AG04449 (cell line): Measurements from ENCODE around the gene PTPRG.

ENCODE experiments used
- CTCF ChIA-PET: fragments of 350-600 bp; formaldehyde crosslinking; extraction: SDS; loops from one replicate; lab custom pipeline; 2021; ENCODE audit warnings: antibody characterized with exemption; lab: Yijun Ruan, JAX
- POLR2A ChIA-PET: fragments of 400-600, 350-600 bp; formaldehyde crosslinking; extraction: SDS; loops from one replicate; lab custom pipeline; 2020; ENCODE audit warnings: antibody characterized with exemption, inconsistent platforms; lab: Yijun Ruan, JAX
- DNase-seq: peaks from one replicate; pipeline ENCODE4 v3.0.0-alpha.2; 2010; ENCODE audit warnings: low read depth, low spot score
- H3K4me3 ChIP-seq: 2 replicates; pipeline ENCODE4 v1.5.1; 2011; ENCODE audit warnings: low read depth, mild to moderate bottlenecking, control low read depth, low read length
- TF ChIP-seq, protein P1 (sequence below): IDR thresholded peaks from one replicate; pipeline ENCODE4 v1.5.1; 2011; ENCODE audit warnings: mild to moderate bottlenecking, moderate library complexity, low read length, control low read depth, inconsistent platforms; ENCODE audit not compliant: insufficient read depth; ENCODE audit errors: missing control alignments

Gene PTPRG

DNA sequence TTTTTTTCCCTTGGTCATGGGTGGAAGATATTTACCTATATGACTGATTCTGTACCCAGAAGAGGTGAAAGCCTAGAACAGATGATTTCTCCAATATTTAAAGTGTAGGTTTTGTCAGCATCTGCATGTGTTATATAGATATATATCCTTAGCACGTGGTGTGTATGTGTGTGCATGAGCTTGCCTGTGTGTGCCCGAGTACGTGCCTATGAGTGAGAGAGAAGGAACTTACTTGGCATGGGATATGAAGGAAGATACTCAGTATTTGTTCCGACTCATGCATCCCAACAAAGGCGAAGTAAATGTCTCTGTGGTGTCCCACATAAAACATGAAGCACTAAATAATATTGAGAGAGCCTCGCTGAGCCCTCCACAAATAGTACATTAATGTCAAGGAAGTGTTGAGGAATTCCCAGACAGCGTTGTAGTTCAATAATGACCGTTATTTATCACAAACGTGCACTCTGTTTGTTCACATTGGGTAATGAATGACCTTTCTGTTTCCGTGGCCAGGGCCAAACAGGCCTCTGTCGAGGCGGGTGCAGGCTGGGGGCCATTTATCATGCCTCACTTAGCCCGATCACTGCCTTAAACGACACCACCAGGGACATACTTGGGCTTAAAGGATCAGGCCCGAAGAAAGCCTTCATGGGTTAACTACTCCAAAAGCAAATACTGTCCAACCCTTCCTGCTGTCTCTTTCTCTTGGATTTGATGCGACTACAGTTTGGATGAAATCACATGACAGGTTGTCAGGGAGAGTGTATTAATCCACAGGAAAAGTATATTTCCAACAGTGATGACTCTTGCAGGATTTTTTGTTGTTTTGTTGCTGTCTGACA is 267.7 kb downstream of the PTPRG start:
- POLR2A ChIA-PET: no interaction called here
- H3K4me3 ChIP-seq: no peak overlapping the region
- TF ChIP-seq, protein P1, sequence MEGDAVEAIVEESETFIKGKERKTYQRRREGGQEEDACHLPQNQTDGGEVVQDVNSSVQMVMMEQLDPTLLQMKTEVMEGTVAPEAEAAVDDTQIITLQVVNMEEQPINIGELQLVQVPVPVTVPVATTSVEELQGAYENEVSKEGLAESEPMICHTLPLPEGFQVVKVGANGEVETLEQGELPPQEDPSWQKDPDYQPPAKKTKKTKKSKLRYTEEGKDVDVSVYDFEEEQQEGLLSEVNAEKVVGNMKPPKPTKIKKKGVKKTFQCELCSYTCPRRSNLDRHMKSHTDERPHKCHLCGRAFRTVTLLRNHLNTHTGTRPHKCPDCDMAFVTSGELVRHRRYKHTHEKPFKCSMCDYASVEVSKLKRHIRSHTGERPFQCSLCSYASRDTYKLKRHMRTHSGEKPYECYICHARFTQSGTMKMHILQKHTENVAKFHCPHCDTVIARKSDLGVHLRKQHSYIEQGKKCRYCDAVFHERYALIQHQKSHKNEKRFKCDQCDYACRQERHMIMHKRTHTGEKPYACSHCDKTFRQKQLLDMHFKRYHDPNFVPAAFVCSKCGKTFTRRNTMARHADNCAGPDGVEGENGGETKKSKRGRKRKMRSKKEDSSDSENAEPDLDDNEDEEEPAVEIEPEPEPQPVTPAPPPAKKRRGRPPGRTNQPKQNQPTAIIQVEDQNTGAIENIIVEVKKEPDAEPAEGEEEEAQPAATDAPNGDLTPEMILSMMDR: no peak
- no peak for DNase-seq
- CTCF ChIA-PET: no interaction called here

DNA sequence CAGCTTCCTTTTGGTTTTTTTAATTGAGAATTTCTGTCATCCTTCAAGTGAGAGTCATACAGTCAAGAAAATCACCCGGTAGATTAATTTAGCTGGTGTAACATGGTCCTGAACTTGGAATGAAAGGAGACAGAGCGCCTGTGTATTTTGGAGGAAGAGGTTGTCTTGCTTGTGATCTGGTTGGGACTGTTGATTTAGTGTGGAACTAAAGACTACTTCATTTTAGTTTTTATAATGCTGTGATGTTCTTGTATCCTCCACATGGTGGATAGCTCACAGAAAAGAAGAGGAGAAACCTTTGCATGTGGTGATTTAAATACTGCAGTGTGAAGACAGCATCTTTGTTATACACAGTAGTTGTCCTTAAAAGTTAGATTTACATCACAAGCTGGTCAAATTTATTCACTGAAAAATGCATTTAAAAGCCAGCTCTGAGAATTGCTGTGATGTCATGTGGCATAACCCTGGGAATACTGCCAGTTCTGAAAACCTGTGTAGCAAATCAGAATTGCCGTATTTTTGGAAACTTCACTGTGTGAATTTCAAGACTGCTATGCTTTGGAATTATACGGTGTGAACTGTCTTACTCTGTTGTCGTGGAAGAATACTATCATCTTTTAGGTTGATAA is 268.5 kb downstream of the PTPRG start:
- CTCF ChIA-PET: no interaction called here
- no peak for DNase-seq
- POLR2A ChIA-PET: no interaction called here
- TF ChIP-seq, protein P1: no peak
- no peak overlapping the region for H3K4me3 ChIP-seq

DNA sequence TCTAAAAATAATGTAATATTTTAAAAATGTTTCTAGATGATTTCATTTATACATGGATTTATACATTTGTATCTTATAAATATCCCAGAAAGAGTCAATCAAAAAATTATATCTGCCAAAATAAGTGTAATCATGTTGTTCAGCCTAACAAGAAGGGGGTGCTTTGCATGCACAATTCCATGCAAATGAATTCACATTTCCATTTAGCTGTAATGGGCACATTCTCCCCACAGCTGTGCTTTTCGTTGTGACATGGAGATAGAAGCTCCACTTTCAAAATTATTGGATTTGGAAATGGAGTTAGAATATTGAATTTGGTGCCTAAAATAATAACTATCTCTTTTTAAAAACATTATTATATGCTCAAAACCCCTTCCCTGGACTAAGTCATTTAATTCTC is 270.6 kb downstream of the PTPRG start:
- DNase-seq: no peak
- TF ChIP-seq, protein P1: no peak
- H3K4me3 ChIP-seq: no peak overlapping the region
- POLR2A ChIA-PET: interaction anchor here (0.6 kb wide), 1 partner anchor 66 kb away, joined by 3 read pairs; no protein-coding TSS in a partner anchor
- CTCF ChIA-PET: interaction anchor here (1.3 kb wide), 2 partner anchors 8 to 14 kb away, joined by 3 read pairs; no protein-coding TSS in a partner anchor

DNA sequence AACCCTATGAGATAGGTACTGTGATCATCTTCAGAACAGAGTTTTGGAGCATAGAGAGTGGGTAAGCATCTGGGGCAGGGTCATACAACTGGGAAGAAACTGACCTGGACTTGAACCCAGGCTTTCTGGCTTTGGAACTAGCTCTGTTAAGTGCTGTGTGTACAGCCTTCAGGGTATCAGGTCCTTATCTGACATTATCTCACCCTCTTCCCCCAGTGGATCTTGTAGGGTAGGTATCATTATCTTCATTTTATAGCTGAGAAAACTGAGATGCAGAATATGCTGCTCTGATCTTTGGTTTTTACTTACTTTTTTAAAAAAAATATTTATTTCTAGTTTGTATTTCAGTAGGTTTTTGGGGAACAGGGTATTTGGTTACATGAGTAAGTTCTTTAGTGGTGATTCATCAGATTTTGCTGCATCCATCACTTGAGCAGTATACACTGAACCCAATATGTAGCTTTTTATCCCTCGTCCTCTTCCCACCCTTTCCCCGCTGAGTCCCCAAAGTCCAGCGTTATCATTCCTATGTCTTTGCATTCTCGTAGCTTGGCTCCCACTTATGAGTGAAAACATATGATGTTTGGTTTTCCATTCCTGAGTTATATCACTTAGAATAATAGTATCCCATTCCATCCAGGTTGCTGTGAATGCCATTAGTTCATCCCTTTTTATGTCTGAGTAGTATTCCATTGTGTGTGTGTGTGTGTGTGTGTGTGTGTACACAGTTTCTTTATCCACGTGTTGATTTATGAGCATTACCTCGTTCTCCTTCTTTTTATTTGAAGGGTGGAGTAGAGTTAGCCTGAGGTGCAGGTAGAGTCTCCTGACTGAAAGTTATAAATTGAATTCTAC is 271.2 kb downstream of the PTPRG start:
- TF ChIP-seq, protein P1: no peak
- no peak for DNase-seq
- no peak overlapping the region for H3K4me3 ChIP-seq
- CTCF ChIA-PET: interaction anchor here (1.3 kb wide), 1 partner anchor 13 kb away, joined by 3 read pairs; no protein-coding TSS in a partner anchor
- POLR2A ChIA-PET: no interaction called here

DNA sequence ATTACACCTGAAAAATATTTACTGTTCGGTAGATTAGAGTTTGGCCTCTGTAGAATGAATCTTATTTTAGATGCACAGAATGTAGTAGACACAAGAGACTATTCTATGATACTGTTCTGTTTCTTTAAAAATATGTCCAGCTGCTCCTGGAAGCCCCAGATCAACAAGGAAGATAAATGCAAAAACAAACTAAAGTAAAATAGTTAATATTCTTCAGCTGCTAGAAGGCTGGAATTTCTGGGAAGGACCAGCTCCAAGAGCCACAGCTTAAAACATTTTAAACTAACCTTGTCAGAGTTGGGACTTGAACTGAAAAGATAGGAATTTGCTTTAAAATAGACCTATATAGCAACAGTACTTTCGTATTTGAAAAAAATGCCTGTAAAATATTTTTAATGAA is 277.9 kb downstream of the PTPRG start:
- POLR2A ChIA-PET: no interaction called here
- no peak for DNase-seq
- CTCF ChIA-PET: interaction anchor here (0.9 to 4.4 kb wide), 2 partner anchors 8 to 349 kb away, joined by 3 to 17 read pairs; no protein-coding TSS in a partner anchor
- H3K4me3 ChIP-seq: no peak overlapping the region
- TF ChIP-seq, protein P1: no peak
